ENCODE results near the gene NUTF2.
A peak's percentile ranks its signal among the peaks of the same experiment; 100 is the strongest.

NUTF2 gene

GRCh38 chr16:67892899-67893742, 46.4 kb downstream of the NUTF2 start, which contains the start of gene PSKH1:
TSS of gene PSKH1 (plus strand) at chr16:67893254. CDS start at chr16:67908750, 15,496 bp downstream.
- Mint-ChIP-seq H3K9me3 (no peaks in the 10 kb centered on the region), H3K4me1 (peaks cover 36% of the 10 kb centered on the region), H3K27me3 (ENCODE audit: low read depth, poor library complexity) (peaks cover 3% of the 10 kb centered on the region), H3K4me3 (peak within 1 kb of the TSS; percentile 98), H3K36me3 (ENCODE audit: low read depth) (no peaks in the 10 kb centered on the region), H3K27ac (peak within 1 kb of the TSS; percentile 99)
- no peak for TF ChIP-seq CTCF (IDR thresholded peaks at IDR 0.05)
- DNase-seq: peak; percentile 97

DNA sequence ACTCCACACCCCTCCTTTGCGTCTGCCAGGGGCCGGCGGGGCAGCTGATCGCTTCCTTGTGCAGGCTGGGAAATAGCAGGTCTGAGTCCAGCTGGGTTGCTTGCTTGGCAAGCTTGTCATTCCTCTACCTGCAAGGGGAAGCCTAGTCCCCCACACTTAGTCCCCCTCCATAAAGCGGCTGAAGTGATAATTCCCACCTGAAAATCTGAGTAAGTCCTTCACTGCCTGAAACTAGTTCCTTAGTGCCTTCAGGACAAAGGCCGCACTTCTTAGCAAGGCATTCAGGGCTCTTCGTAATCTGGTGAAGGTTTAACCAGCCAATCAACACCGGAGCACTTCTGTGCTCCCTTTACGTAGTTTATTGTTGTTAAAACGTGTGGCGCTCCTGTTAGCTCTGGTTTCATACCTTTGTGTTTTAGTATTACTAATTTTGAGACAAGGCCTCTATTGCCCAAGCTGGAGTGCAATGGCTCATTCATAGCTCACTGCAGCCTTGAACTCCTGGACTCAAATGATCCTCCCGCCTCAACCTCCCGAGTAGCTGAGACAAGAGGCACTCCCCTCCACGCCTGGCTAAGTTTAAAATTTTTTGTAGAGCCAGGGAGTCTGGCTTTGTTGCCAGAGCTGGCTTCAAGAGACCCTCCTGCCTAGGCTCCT, 47.1 kb downstream of the NUTF2 start:
- TF ChIP-seq CTCF (IDR thresholded peaks at IDR 0.05): no peak
- no peaks in the 10 kb centered on the region for H3K36me3 Mint-ChIP-seq (ENCODE audit: low read depth)
- peak overlapping the region; percentile 98 for H3K4me3 Mint-ChIP-seq
- no peaks in the 10 kb centered on the region for H3K9me3 Mint-ChIP-seq
- H3K4me1 Mint-ChIP-seq: peaks cover 36% of the 10 kb centered on the region
- peaks cover 3% of the 10 kb centered on the region for H3K27me3 Mint-ChIP-seq (ENCODE audit: low read depth, poor library complexity)
- DNase-seq: no peak
- peak overlapping the region; percentile 99 for H3K27ac Mint-ChIP-seq

- no peak overlapping the region for H3K27ac Mint-ChIP-seq
- H3K4me1 Mint-ChIP-seq: peaks cover 47% of the 10 kb centered on the region
- H3K9me3 Mint-ChIP-seq: no peaks in the 10 kb centered on the region
- DNase-seq: no peak
- peaks cover 3% of the 10 kb centered on the region for H3K27me3 Mint-ChIP-seq (ENCODE audit: low read depth, poor library complexity)
- H3K36me3 Mint-ChIP-seq (ENCODE audit: low read depth): no peaks in the 10 kb centered on the region
- no peak overlapping the region for H3K4me3 Mint-ChIP-seq
- TF ChIP-seq CTCF (IDR thresholded peaks at IDR 0.05): no peak
Measured at GRCh38 chr16:67897231-67897630, 50.5 kb downstream of the NUTF2 start.

DNA sequence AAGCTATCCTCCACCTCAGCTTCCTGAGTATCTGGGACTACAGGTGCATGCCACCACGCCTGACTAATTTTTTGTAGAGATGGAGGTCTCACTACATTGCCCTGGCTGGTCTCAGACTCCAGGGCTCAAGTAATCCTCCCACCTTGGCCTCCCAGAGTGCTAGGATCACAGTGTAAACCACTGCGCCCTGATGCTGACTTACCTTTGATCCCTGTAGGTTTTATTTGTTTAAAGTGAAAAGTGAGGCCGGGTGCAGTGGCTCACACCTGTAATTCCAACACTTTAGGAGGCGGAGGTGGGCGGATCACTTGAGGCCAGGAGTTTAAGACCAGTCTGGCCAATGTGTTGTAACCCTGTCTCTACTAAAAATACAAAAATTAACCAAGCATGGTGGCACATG, 55.0 kb downstream of the NUTF2 start:
- DNase-seq: no peak
- Mint-ChIP-seq H3K27me3 (ENCODE audit: low read depth, poor library complexity) (no peaks in the 10 kb centered on the region), H3K9me3 (no peaks in the 10 kb centered on the region), H3K36me3 (ENCODE audit: low read depth) (peaks cover 17% of the 10 kb centered on the region), H3K27ac (no peak overlapping the region), H3K4me1 (peaks cover 22% of the 10 kb centered on the region), H3K4me3 (no peak overlapping the region)
- no peak for TF ChIP-seq CTCF (IDR thresholded peaks at IDR 0.05)

DNA sequence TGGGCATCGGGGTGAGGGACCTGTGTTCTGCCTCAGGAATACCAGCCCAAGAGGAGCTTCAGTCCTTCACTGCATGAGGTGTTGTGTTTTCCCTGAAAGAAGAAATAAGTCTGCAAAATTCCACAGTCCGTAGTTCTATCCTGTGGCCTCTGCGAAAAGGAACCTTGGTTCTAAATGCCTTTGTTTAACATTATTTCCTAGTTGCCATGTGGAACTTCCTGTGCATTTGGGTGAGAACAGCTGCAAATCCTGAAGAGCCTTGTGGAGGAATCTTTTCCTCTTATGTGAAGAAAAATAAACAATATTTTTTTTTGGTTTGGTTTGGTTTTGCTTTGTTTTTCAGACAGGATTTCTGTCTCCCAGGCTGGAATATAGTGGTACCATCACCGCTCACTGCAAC, 56.1 kb downstream of the NUTF2 start:
- H3K27ac Mint-ChIP-seq: peak overlapping the region; percentile 64
- TF ChIP-seq CTCF (IDR thresholded peaks at IDR 0.05): no peak
- no peak for DNase-seq

More for the DNA sequence above, 56.1 kb downstream of the NUTF2 start:
- Mint-ChIP-seq H3K9me3 (no peaks in the 10 kb centered on the region), H3K4me1 (peaks cover 17% of the 10 kb centered on the region), H3K4me3 (no peak overlapping the region), H3K27me3 (ENCODE audit: low read depth, poor library complexity) (no peaks in the 10 kb centered on the region), H3K36me3 (ENCODE audit: low read depth) (peaks cover 17% of the 10 kb centered on the region)
